K562 (cell line): Measurements from ENCODE around the gene SLC35B1. TPM values are rescaled to one million over a fixed set of nuclear protein-coding genes. Genes with fewer than 3 reads are reported as not detected.
A peak's percentile ranks its signal among the peaks of the same experiment; 100 is the strongest.

ENCODE experiments used
- FUS ChIP-seq: fragments of 200-400 bp; formaldehyde crosslinking; optimal IDR thresholded peaks from 2 replicates; pipeline ENCODE3; 2017; ENCODE audit warnings: low read depth, low read length
- HNRNPH1 ChIP-seq: fragments of 200-400 bp; formaldehyde crosslinking; optimal IDR thresholded peaks from 2 replicates; pipeline ENCODE3; 2017; ENCODE audit warnings: low read depth, mild to moderate bottlenecking, low read length, moderate library complexity
- KDM2B ChIP-seq: fragments of 250-450 bp; sonication (Bioruptor Pico); IDR thresholded peaks from 2 replicates; pipeline ENCODE4 v1.8.0; 2021; ENCODE audit warnings: mild to moderate bottlenecking, moderate library complexity
- MEF2D ChIP-seq: conservative IDR thresholded peaks from 2 replicates; pipeline ENCODE4 v1.6.1; 2016; ENCODE audit warnings: low read depth, missing genetic modification characterization, missing compliant biosample characterization
- MTA1 ChIP-seq: fragments of 450-650 bp; IDR thresholded peaks from 2 replicates; pipeline ENCODE4 v1.6.1; 2017; ENCODE audit warnings: borderline replicate concordance
- NCOA2 ChIP-seq, 2 experiments: fragments of 450-650 bp; IDR thresholded peaks; 2 replicates each; pipeline ENCODE4 v1.6.1; 2018; ENCODE audit warnings: mild to moderate bottlenecking in 2 of 2, moderate library complexity in 1 of 2; ENCODE audit not compliant: partially characterized antibody in 2 of 2
- POLR2AphosphoS2 ChIP-seq: IDR thresholded peaks from 2 replicates; pipeline ENCODE4 v1.6.1; 2012; ENCODE audit warnings: low read length, improper control_type of control experiment
- RHOXF2B ChIP-seq: fragments of 250-450 bp; sonication (Bioruptor Pico); conservative IDR thresholded peaks from 2 replicates; pipeline ENCODE4 v1.5.1; 2021
- TGIF2 ChIP-seq: sonication (generic); formaldehyde crosslinking; IDR thresholded peaks from 2 replicates; pipeline ENCODE4 v1.8.1; 2022; ENCODE audit warnings: mild to moderate bottlenecking, missing genetic modification reagents, moderate library complexity
- YBX1 ChIP-seq: fragments of 450-650 bp; IDR thresholded peaks from 2 replicates; pipeline ENCODE4 v1.7.1; 2016; ENCODE audit warnings: mild to moderate bottlenecking
- ZC3H8 ChIP-seq: fragments of 450-650 bp; IDR thresholded peaks from 2 replicates; pipeline ENCODE4 v1.6.1; 2017
- ZFP1 ChIP-seq: fragments of 450-650 bp; formaldehyde crosslinking; IDR thresholded peaks from 2 replicates; pipeline ENCODE4 v1.4.0; 2020; ENCODE audit warnings: mild to moderate bottlenecking, mixed read lengths
- ZNF184 ChIP-seq: sonication (generic); formaldehyde crosslinking; IDR thresholded peaks from 2 replicates; pipeline ENCODE4 v1.5.0; 2020; ENCODE audit warnings: missing genetic modification reagents
- ZNF311 ChIP-seq: fragments of 250-450 bp; sonication (Bioruptor Pico); IDR thresholded peaks from 2 replicates; pipeline ENCODE4 v1.4.0; 2020; ENCODE audit warnings: mild to moderate bottlenecking, moderate library complexity
- polyA plus RNA-seq, 8 experiments: library from polyadenylated mRNA; depleted of rRNA in 4 of 8; stranded (reverse) in 5 of 8; unstranded in 3 of 8; fragments of >200 nt; fragmentation: Nextera tagmentation in 2 of 8; fragmentation: Illumina TruSeq in 1 of 8; extraction: Ambion mirVana in 2 of 8; extraction: Trizol in 1 of 8; gene quantifications; 2 replicates each; pipeline versions ENCODE4 v1.2.1 to v1.2.3, GENCODE V29; 2011 to 2014; ENCODE audit warnings: inconsistent platforms in 1 of 8, missing spikeins in 1 of 8
- total RNA-seq, 7 experiments: library from RNA; depleted of rRNA in 6 of 7; stranded (reverse); fragments of >200 nt in 6 of 7; fragmentation: Illumina TruSeq in 2 of 7; extraction: Trizol in 2 of 7; gene quantifications; 2 replicates each; pipeline versions ENCODE4 v1.2.1 to v1.2.3, GENCODE V29; 2011 to 2021; ENCODE audit warnings: low replicate concordance in 1 of 7
- TF ChIP-seq, protein P1 (sequence below), 2 experiments: fragments of 250-450 bp in 1 of 2; fragments of 450-650 bp in 1 of 2; sonication (Bioruptor Pico) in 1 of 2; IDR thresholded peaks; 2 replicates each; pipeline versions ENCODE4 v1.6.1 to v1.8.0; 2016 to 2021; ENCODE audit warnings: mild to moderate bottlenecking in 2 of 2, moderate library complexity in 2 of 2, missing compliant biosample characterization in 1 of 2, missing genetic modification characterization in 1 of 2
- TF ChIP-seq, protein P2 (sequence below), 2 experiments: fragments of 450-650 bp in 1 of 2; sonication (generic) in 1 of 2; formaldehyde crosslinking in 1 of 2; IDR thresholded peaks in 1 of 2; conservative IDR thresholded peaks in 1 of 2; 2 replicates each; pipeline versions ENCODE4 v1.6.1 to v1.8.1; 2016 to 2023; ENCODE audit warnings: mild to moderate bottlenecking in 2 of 2, moderate library complexity in 2 of 2, inconsistent platforms in 1 of 2, missing genetic modification reagents in 1 of 2
- TF ChIP-seq, protein P3 (sequence below), 2 experiments: fragments of 450-650 bp in 1 of 2; sonication (generic) in 1 of 2; formaldehyde crosslinking in 1 of 2; IDR thresholded peaks; 2 replicates each; pipeline versions ENCODE4 v1.7.1 to v1.9.0; 2016 to 2022; ENCODE audit warnings: inconsistent platforms in 1 of 2, mild to moderate bottlenecking in 1 of 2, missing genetic modification reagents in 1 of 2

Gene SLC35B1
- total and polyA plus RNA-seq, 9 of the 15 experiments (the other 6 are each of a cell fraction or from before 2014, with no cell fraction given), result 51.4 to 87.9 (median 66.3) TPM

DNA sequence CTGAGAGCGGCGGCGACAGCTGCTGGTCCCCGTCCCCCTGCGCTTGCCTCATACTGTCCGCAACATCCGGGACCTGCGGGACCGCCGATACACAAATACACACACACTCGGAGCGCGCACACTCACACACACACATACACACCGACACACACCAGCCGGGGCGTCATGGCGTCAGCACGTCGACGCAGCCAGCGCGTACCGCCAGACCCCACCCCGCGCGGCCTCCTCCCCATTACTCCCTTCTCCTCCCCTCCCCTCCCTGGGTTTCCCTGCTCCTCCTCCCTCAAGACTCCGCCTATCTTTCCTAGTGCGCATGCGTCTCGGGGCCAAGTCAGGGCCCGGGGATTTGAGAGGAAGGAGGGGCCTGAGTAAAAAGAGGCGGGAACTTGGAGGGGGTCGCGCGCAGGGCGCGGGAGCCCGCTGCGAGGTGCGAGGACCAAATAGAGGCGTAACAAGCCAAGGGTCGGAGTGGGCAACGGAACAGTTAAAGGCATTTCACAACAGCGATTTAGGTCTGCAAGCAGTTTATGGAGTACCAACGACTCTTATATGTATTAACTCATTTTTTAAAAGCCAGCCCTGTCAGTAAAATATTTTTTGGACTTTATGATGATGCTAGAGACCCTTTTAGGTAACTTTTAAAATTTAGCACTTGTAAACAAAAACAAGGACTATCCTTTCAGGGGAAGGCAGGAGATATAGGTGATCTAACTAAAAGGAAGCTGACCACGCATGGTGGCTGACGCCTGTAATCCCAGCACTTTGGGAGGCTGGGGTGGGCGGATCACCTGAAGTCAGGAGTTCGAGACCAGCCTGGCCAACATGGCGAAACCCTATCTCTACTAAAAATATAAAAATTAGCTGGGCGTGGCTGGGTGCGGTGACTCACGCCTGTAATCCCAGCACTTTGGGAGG is 29.6 kb downstream of the SLC35B1 start, which contains the start of gene SPOP (continued):
- TF ChIP-seq, protein P1, sequence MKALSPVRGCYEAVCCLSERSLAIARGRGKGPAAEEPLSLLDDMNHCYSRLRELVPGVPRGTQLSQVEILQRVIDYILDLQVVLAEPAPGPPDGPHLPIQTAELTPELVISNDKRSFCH (CRISPR knock-in tag; IDR thresholded peaks at IDR 0.05), result no peak
- TF ChIP-seq, protein P1 (tag; IDR thresholded peaks at IDR 0.05), result no peak
- TF ChIP-seq KDM2B (CRISPR knock-in tag) (no peak), MTA1 (no peak), ZNF184 (no peak), ZC3H8 (no peak), HNRNPH1 (no peak), ZNF311 (CRISPR knock-in tag) (no peak), YBX1 (no peak), NCOA2 (IDR thresholded peaks at IDR 0.05; ENCODE audit: partially characterized antibody in 2 of 2) (no peak), ZFP1 (no peak), RHOXF2B (no peak), FUS (no peak), MEF2D (tag) (no peak), POLR2AphosphoS2 (no peak), TGIF2 (CRISPR knock-in tag) (peak; percentile 63; the same call in 1 of the 2 replicates)
- TF ChIP-seq, protein P2, sequence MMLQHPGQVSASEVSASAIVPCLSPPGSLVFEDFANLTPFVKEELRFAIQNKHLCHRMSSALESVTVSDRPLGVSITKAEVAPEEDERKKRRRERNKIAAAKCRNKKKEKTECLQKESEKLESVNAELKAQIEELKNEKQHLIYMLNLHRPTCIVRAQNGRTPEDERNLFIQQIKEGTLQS (IDR thresholded peaks at IDR 0.05), result peak; percentile 60; the same call in 1 of the 2 replicates
- TF ChIP-seq, protein P2 (CRISPR knock-in tag; conservative IDR thresholded peaks at IDR 0.05), result no peak
- TF ChIP-seq, protein P3, sequence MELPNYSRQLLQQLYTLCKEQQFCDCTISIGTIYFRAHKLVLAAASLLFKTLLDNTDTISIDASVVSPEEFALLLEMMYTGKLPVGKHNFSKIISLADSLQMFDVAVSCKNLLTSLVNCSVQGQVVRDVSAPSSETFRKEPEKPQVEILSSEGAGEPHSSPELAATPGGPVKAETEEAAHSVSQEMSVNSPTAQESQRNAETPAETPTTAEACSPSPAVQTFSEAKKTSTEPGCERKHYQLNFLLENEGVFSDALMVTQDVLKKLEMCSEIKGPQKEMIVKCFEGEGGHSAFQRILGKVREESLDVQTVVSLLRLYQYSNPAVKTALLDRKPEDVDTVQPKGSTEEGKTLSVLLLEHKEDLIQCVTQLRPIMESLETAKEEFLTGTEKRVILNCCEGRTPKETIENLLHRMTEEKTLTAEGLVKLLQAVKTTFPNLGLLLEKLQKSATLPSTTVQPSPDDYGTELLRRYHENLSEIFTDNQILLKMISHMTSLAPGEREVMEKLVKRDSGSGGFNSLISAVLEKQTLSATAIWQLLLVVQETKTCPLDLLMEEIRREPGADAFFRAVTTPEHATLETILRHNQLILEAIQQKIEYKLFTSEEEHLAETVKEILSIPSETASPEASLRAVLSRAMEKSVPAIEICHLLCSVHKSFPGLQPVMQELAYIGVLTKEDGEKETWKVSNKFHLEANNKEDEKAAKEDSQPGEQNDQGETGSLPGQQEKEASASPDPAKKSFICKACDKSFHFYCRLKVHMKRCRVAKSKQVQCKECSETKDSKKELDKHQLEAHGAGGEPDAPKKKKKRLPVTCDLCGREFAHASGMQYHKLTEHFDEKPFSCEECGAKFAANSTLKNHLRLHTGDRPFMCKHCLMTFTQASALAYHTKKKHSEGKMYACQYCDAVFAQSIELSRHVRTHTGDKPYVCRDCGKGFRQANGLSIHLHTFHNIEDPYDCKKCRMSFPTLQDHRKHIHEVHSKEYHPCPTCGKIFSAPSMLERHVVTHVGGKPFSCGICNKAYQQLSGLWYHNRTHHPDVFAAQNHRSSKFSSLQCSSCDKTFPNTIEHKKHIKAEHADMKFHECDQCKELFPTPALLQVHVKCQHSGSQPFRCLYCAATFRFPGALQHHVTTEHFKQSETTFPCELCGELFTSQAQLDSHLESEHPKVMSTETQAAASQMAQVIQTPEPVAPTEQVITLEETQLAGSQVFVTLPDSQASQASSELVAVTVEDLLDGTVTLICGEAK (IDR thresholded peaks at IDR 0.05), result no peak
- TF ChIP-seq, protein P3 (CRISPR knock-in tag; IDR thresholded peaks at IDR 0.05), result no peak
